22Rv1 (cell line): ENCODE results near the gene NAE1.

Experiments
- ZFX ChIP-seq: fragments of 450-650 bp; IDR thresholded peaks from 2 replicates; pipeline ENCODE4 v1.6.1; 2017; ENCODE audit warnings: antibody characterized with exemption, borderline replicate concordance
- TF ChIP-seq, protein P1 (sequence below): fragments of 450-650 bp; IDR thresholded peaks from 2 replicates; pipeline ENCODE4 v1.5.1; 2017; ENCODE audit warnings: mild to moderate bottlenecking

DNA sequence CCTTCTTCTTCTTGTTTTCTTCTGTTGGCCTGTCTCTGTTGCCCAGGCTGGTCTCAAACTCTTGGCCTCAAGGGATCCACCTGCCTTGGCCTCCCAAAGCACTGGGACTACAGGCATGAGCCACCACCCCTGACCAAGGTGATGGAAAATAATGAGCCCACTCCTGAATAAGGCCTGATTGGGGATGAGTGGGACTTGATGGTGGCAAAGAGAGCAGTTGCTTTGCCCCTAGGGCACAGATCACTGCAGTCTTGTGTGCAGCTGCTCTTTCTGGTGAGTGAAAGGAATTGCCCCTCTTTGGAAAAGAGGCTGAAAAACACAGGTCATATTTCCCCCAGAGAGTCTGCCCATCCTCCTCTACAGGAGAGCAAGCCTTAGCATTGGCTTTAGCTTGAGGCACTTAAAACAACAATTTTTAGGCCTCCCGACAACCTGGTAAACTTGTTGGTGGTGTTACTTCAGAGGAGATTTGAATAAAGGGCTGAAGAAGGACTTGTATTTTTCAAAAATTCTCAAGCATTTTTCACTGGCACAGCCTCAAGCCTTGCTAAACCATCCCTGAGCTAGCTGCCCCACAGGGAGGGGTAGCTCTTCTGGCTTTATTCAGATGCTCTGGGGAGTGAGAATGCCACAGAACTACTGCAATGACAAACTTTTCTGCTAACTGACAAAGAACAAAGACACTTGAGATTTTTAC lies 43.5 kb upstream of the NAE1 start:
- TF ChIP-seq, protein P1, sequence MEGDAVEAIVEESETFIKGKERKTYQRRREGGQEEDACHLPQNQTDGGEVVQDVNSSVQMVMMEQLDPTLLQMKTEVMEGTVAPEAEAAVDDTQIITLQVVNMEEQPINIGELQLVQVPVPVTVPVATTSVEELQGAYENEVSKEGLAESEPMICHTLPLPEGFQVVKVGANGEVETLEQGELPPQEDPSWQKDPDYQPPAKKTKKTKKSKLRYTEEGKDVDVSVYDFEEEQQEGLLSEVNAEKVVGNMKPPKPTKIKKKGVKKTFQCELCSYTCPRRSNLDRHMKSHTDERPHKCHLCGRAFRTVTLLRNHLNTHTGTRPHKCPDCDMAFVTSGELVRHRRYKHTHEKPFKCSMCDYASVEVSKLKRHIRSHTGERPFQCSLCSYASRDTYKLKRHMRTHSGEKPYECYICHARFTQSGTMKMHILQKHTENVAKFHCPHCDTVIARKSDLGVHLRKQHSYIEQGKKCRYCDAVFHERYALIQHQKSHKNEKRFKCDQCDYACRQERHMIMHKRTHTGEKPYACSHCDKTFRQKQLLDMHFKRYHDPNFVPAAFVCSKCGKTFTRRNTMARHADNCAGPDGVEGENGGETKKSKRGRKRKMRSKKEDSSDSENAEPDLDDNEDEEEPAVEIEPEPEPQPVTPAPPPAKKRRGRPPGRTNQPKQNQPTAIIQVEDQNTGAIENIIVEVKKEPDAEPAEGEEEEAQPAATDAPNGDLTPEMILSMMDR = no peak
- TF ChIP-seq ZFX = no peak
